Endothelial cell of umbilical vein (primary cell): Measurements from ENCODE around the gene TLX1.

Experiments
- EZH2 ChIP-seq: IDR thresholded peaks from 2 replicates; pipeline ENCODE4 v1.6.1; 2012; ENCODE audit warnings: borderline replicate concordance, low read depth, mild to moderate bottlenecking, moderate library complexity, low read length, inconsistent platforms; ENCODE audit not compliant: severe bottlenecking
- POLR2A ChIP-seq: IDR thresholded peaks from 2 replicates; pipeline ENCODE4 v1.6.1; 2012; ENCODE audit warnings: low read depth, mild to moderate bottlenecking, control low read depth, low read length
- POLR2AphosphoS5 ChIP-seq: IDR thresholded peaks from 2 replicates; pipeline ENCODE4 v1.6.1; 2012; ENCODE audit warnings: low read depth, mild to moderate bottlenecking, control low read depth, low read length, moderate library complexity; ENCODE audit not compliant: insufficient read depth
- TF ChIP-seq, protein P1 (sequence below), 2 donors: IDR thresholded peaks; 1 replicate in 1 of 2; 2 replicates in 1 of 2; pipeline ENCODE4 v1.5.1; 2011; ENCODE audit warnings: low read length in 2 of 2, mild to moderate bottlenecking in 2 of 2, moderate library complexity in 2 of 2, control low read depth in 1 of 2, inconsistent platforms in 1 of 2, low read depth in 1 of 2; ENCODE audit not compliant: insufficient read depth in 1 of 2; ENCODE audit errors: extremely low read depth in 1 of 2

GRCh38 chr10:101103430-101103829, 27.7 kb upstream of the TLX1 start:
- TF ChIP-seq, protein P1, sequence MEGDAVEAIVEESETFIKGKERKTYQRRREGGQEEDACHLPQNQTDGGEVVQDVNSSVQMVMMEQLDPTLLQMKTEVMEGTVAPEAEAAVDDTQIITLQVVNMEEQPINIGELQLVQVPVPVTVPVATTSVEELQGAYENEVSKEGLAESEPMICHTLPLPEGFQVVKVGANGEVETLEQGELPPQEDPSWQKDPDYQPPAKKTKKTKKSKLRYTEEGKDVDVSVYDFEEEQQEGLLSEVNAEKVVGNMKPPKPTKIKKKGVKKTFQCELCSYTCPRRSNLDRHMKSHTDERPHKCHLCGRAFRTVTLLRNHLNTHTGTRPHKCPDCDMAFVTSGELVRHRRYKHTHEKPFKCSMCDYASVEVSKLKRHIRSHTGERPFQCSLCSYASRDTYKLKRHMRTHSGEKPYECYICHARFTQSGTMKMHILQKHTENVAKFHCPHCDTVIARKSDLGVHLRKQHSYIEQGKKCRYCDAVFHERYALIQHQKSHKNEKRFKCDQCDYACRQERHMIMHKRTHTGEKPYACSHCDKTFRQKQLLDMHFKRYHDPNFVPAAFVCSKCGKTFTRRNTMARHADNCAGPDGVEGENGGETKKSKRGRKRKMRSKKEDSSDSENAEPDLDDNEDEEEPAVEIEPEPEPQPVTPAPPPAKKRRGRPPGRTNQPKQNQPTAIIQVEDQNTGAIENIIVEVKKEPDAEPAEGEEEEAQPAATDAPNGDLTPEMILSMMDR (IDR thresholded peaks at IDR 0.05; ENCODE audit: extremely low read depth in 1 of 2, insufficient read depth in 1 of 2, low read depth in 1 of 2, low read length in 2 of 2): no peak
- TF ChIP-seq POLR2A (no peak), EZH2 (no peak), POLR2AphosphoS5 (no peak)
